SK-N-SH treated with all-trans-retinoic acid at 6 μM for 48 hours (cell line): ENCODE measurements around the gene MYL10.

Experiments
- BACH2 ChIP-seq: fragments of 250-450 bp; sonication (Bioruptor Pico); IDR thresholded peaks from 2 replicates; pipeline ENCODE4 v1.9.0; 2021; ENCODE audit warnings: mild to moderate bottlenecking, borderline replicate concordance
- CREB5 ChIP-seq: fragments of 250-450 bp; sonication (Bioruptor Pico); IDR thresholded peaks from 2 replicates; pipeline ENCODE4 v1.5.1; 2020; ENCODE audit warnings: low read depth, mild to moderate bottlenecking, moderate library complexity
- CSDC2 ChIP-seq: fragments of 250-450 bp; sonication (Bioruptor Pico); IDR thresholded peaks from 2 replicates; pipeline ENCODE4 v1.5.0; 2020; ENCODE audit warnings: mild to moderate bottlenecking, moderate library complexity
- CSRNP3 ChIP-seq: fragments of 250-450 bp; sonication (Bioruptor Pico); IDR thresholded peaks from 2 replicates; pipeline ENCODE4 v1.5.1; 2021; ENCODE audit warnings: mild to moderate bottlenecking, moderate library complexity
- ESRRG ChIP-seq: fragments of 250-450 bp; sonication (Bioruptor Pico); IDR thresholded peaks from 2 replicates; pipeline ENCODE4 v1.6.1; 2021; ENCODE audit warnings: mild to moderate bottlenecking
- GLIS3 ChIP-seq: fragments of 250-450 bp; sonication (Bioruptor Pico); IDR thresholded peaks from 2 replicates; pipeline ENCODE4 v1.5.0; 2020; ENCODE audit warnings: mild to moderate bottlenecking, moderate library complexity
- ISL1 ChIP-seq: fragments of 250-450 bp; sonication (Bioruptor Pico); IDR thresholded peaks from 2 replicates; pipeline ENCODE4 v2.1.2; 2022; ENCODE audit warnings: mild to moderate bottlenecking, moderate library complexity
- TCF4 ChIP-seq: fragments of 250-450 bp; sonication (Bioruptor Pico); IDR thresholded peaks from 2 replicates; pipeline ENCODE4 v1.8.0; 2021; ENCODE audit warnings: mild to moderate bottlenecking, moderate library complexity, borderline replicate concordance
- TSHZ2 ChIP-seq: fragments of 250-450 bp; sonication (Bioruptor Pico); IDR thresholded peaks from 2 replicates; pipeline ENCODE4 v1.5.0; 2020; ENCODE audit warnings: mild to moderate bottlenecking, moderate library complexity
- ZFP3 ChIP-seq: fragments of 250-450 bp; sonication (Bioruptor Pico); IDR thresholded peaks from 2 replicates; pipeline ENCODE4 v1.5.0; 2020; ENCODE audit warnings: mild to moderate bottlenecking, moderate library complexity
- ZFP30 ChIP-seq: fragments of 450-650 bp; formaldehyde crosslinking; IDR thresholded peaks from 2 replicates; pipeline ENCODE4 v1.5.0; 2022; ENCODE audit warnings: mild to moderate bottlenecking, moderate library complexity
- TF ChIP-seq, protein P1 (sequence below): fragments of 250-450 bp; sonication (Bioruptor Pico); IDR thresholded peaks from 2 replicates; pipeline ENCODE4 v1.8.0; 2020; ENCODE audit warnings: mild to moderate bottlenecking, moderate library complexity, borderline replicate concordance

- TF ChIP-seq ZFP30 (no peak), BACH2 (no peak), ISL1 (CRISPR knock-in tag) (no peak), CSRNP3 (CRISPR knock-in tag) (no peak), ESRRG (CRISPR knock-in tag) (no peak), CREB5 (CRISPR knock-in tag) (no peak), ZFP3 (CRISPR knock-in tag) (peak; percentile 96), TSHZ2 (no peak), GLIS3 (no peak), CSDC2 (no peak), TCF4 (CRISPR knock-in tag) (no peak)
- TF ChIP-seq, protein P1, sequence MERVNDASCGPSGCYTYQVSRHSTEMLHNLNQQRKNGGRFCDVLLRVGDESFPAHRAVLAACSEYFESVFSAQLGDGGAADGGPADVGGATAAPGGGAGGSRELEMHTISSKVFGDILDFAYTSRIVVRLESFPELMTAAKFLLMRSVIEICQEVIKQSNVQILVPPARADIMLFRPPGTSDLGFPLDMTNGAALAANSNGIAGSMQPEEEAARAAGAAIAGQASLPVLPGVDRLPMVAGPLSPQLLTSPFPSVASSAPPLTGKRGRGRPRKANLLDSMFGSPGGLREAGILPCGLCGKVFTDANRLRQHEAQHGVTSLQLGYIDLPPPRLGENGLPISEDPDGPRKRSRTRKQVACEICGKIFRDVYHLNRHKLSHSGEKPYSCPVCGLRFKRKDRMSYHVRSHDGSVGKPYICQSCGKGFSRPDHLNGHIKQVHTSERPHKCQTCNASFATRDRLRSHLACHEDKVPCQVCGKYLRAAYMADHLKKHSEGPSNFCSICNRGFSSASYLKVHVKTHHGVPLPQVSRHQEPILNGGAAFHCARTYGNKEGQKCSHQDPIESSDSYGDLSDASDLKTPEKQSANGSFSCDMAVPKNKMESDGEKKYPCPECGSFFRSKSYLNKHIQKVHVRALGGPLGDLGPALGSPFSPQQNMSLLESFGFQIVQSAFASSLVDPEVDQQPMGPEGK: no peak
Observed at GRCh38 chr7:101588131-101588935, 40.8 kb downstream of the MYL10 start.
